PC-3 (cell line): ENCODE data around the gene PRR5L.

Source experiments
- CTCF ChIP-seq: fragments of 300-600 bp; sonication (generic); conservative IDR thresholded peaks from 2 replicates; pipeline ENCODE4 v1.5.1; 2017; ENCODE audit warnings: antibody characterized with exemption, low read depth, mild to moderate bottlenecking, low read length
- EZH2 ChIP-seq: fragments of 300-600 bp; sonication (generic); IDR thresholded peaks from one replicate; pipeline ENCODE4 v1.6.1; 2017; ENCODE audit warnings: antibody characterized with exemption, mild to moderate bottlenecking, low read length; ENCODE audit not compliant: unreplicated experiment

- TF ChIP-seq CTCF (no peak), EZH2 (no peak)
Observed at GRCh38 chr11:36346562-36347383, 50.7 kb downstream of the PRR5L start.
